Embryonic facial prominence (tissue), 1 donor: ENCODE data around the gene EPB41L5.
"Not testable (repeated sequence)": the region's sequence is repeated elsewhere in the genome, so short reads cannot be mapped to it uniquely, and the experiment has no call there.

Experiments
- DNase-seq: peaks from one replicate; pipeline ENCODE4 v3.0.0-alpha.2; 2016; ENCODE audit errors: extremely low spot score

The EPB41L5 gene

GRCh38 chr2:120029672-120030640 is 17.1 kb downstream of the EPB41L5 start:
- no peak for DNase-seq

DNA sequence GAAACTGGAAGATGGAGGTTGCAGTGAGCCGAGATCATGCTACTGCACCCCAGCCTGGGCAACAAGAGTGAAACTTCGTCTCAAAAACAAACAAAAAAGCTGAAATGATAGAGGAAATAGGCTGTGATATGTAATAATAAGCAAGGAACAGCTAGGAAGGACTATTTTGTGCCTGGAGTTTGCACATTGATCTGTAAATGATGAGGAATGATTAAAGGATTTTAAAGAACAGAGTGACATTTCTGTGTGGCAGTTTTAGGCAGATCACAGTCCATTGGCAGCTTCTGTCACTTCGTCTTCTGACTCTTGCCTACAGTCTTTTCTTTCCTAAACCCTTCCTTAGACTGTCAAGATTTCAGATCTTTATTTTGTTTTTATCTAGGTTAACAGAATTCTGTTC is 19.4 kb downstream of the EPB41L5 start:
- DNase-seq: no peak

- no peak for DNase-seq
Measured at GRCh38 chr2:120034027-120034426, 21.1 kb downstream of the EPB41L5 start.

DNA sequence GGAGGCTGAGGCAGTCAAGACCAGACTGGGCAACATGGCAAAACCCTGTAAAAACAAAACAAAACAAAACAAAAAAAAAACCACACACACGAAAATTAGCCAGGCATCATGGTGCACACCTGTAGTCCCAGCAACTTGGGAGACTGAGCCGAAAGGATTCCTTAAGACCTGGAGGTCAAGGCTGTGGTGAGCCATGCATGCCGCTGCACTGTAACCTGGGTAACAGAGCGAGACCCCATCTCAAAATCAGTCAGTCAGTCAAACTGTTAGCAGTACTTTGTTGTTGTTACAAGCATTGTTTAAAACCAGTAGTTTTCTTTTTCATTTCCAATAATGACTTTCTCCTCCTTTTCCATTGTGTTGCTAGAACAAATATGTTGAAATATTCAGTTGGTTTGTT is 21.7 kb downstream of the EPB41L5 start:
- DNase-seq: no peak

- DNase-seq: no peak
Measured at GRCh38 chr2:120036145-120036544, 23.3 kb downstream of the EPB41L5 start.

DNA sequence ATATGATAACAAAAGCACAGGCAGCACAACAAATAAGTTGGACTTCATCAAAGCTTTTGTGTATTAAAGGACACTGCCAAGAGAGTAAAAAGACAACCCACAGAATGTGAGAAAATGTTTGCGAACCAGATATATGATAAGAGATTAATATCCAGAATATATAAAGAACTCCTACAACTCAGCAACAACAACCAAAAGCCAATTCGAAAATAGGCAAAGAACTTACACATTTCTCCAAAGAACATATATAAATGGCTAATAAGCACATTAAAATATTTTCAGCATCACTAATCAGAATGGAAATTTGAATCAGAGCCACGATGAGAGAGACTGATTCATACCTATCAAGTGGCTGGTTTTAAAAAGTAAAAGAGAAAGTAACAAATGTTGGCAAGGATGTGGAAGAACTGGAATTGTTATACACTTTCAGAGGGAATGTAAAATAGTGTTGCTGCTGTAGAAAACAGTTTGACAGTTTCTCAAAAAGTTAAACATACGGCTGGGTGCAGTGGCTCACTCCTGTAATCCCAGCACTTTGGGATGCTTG is 25.2 kb downstream of the EPB41L5 start:
- no peak for DNase-seq

- no peak for DNase-seq
Measured at GRCh38 chr2:120042359-120042758, 29.5 kb downstream of the EPB41L5 start.

- DNase-seq: no peak
Measured at GRCh38 chr2:120044336-120044735, 31.5 kb downstream of the EPB41L5 start.

- DNase-seq: not testable (repeated sequence)
Measured at GRCh38 chr2:120045775-120046174, 32.9 kb downstream of the EPB41L5 start.

DNA sequence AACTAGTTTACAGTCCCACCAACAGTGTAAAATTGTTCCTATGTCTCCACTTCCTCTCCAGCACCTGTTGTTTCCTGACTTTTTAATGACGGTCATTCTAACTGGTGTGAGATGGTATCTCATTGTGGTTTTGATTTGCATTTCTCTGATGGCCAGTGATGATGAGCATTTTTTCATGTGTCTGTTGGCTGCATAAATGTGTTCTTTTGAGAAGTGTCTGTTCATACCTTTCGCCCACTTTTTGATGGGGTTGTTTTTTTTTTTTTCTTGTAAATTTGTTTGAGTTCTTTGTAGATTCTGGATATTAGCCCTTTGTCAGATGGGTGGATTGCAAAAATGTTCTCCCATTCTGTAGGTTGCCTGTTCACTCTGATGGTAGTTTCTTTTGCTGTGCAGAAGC is 33.4 kb downstream of the EPB41L5 start:
- DNase-seq: not testable (repeated sequence)

DNA sequence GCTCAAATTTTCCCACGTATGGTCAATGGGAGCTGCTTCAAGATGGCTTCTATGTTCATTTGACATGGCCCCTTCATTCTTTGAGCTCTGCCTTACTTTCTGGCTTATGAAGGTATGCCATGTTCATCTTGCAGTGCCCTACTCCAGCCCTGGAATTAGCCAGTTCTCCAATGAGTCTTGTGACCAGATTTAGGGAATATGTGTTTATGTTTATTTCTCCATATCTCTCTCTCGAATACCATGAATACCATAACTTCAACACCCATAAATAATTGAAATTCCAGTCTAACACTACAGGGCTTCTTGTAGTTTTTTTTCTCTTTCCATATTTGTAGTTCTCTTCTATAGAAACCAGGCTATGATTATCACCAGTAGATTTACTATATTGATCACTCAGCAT is 39.7 kb downstream of the EPB41L5 start:
- DNase-seq: no peak

GRCh38 chr2:120053891-120054290 is 41.0 kb downstream of the EPB41L5 start:
- DNase-seq: no peak

GRCh38 chr2:120059483-120059882 is 46.6 kb downstream of the EPB41L5 start:
- DNase-seq: no peak

- no peak for DNase-seq
Measured at GRCh38 chr2:120060088-120060623, 47.3 kb downstream of the EPB41L5 start.

GRCh38 chr2:120064664-120065063 is 51.8 kb downstream of the EPB41L5 start:
- DNase-seq: no peak

- no peak for DNase-seq
Measured at GRCh38 chr2:120066800-120067547, 54.1 kb downstream of the EPB41L5 start.

DNA sequence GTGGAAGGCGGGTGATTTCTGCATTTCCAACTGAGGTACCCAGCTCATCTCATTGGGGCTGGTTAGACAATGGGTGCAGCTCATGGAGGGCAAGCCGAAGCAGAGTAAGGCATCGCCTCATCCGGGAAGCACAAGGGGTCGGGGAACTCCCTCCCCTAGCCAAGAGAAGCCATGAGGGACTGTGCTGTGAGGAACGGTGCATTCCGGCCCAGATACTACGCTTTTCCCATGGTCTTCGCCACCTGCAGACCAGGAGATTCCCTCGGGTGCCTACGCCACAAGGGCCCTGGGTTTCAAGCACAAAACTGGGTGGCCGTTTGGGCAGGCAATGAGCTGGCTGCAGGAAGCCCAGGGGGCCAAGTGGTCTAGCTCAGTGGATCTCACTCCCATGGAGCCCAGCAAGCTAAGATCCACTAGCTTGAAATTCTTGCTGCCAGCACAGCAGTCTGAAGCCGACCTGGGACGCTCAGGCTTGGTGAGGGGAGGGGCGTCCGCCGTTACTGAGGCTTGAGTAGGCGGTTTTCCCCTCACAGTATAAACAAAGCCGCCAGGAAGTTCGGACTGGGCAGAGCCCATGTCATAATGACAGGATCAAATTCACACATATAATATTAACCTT is 55.3 kb downstream of the EPB41L5 start:
- not testable (repeated sequence) for DNase-seq

DNA sequence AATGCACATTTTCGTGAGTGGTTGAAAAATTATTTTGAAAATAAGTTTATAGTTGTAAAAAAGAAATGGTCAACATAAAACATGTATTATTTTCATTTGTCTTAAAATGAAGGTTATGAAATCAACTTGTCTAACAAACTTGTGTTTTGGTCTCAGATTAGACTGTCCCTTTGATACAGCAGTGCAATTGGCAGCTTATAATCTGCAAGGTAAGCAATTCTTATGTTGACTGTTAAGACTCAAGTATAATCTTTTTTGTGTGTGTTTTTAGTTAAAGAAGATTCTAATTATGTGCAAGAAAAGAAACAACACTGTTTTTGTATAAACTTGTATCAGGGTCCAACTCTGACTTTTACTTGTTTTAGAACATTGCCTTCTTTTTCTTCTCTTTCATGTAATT is 62.7 kb downstream of the EPB41L5 start:
- no peak for DNase-seq

GRCh38 chr2:120077896-120078295 is 65.0 kb downstream of the EPB41L5 start:
- no peak for DNase-seq

DNA sequence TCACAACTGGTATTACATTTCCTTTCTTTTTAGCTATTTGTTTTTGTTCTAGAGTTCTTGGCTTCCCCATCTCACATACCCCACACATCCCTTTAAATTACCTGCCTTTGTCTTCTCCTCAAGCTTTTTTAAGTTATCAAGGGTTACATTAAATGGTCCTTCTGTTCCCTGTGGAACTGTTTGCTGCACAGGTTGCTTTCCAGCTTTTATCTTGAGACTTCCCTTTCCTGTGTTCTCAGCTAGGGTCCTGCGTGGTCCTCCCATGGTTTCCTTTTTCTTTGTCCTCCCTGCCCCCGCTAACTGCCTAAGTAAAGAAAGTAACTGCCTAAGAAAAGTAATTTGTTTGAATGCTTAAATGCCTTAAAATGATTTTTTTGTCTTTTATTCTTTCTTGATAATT is 66.8 kb downstream of the EPB41L5 start:
- DNase-seq: no peak

DNA sequence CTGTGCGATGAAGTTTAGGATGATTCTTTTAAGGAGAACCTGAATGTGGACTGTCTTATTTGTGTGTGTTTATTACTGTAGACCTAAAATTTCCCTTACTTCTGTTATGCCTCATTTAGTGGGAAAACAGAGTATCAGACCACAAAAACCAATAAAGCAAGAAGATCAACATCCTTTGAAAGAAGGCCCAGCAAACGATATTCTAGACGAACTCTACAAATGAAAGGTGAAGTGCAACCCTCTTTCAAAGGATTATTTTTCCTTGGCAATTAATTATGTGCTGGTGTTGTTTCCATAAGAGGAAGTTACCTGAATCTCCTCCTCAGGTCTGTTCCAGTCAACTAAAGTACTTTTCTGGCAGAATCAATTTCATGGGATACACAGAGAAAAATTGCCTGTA is 78.6 kb downstream of the EPB41L5 start:
- DNase-seq: no peak

GRCh38 chr2:120094795-120095194 is 81.9 kb downstream of the EPB41L5 start:
- DNase-seq: no peak
